ENCODE measurements around the gene GPRC5A.
A peak's percentile ranks its signal among the peaks of the same experiment; 100 is the strongest.

Gene GPRC5A

GRCh38 chr12:12917517-12917916, 26.2 kb downstream of the GPRC5A start:
- Mint-ChIP-seq H3K4me1 (peaks cover 10% of the 10 kb centered on the region), H3K9me3 (no peaks in the 10 kb centered on the region), H3K27ac (no peak overlapping the region), H3K4me3 (no peak overlapping the region), H3K27me3 (peaks cover 26% of the 10 kb centered on the region)
- DNase-seq (no peak), ATAC-seq (no peak)

GRCh38 chr12:12918781-12919389, 27.5 kb downstream of the GPRC5A start:
- peaks cover 10% of the 10 kb centered on the region for H3K4me1 Mint-ChIP-seq
- H3K9me3 Mint-ChIP-seq = no peaks in the 10 kb centered on the region
- peaks cover 26% of the 10 kb centered on the region for H3K27me3 Mint-ChIP-seq
- no peak for DNase-seq
- H3K4me3 Mint-ChIP-seq = no peak overlapping the region
- no peak overlapping the region for H3K27ac Mint-ChIP-seq
- no peak for ATAC-seq

GRCh38 chr12:12919666-12920435, 28.5 kb downstream of the GPRC5A start:
- Mint-ChIP-seq H3K27ac (no peak overlapping the region), H3K4me1 (peaks cover 10% of the 10 kb centered on the region), H3K27me3 (peaks cover 26% of the 10 kb centered on the region), H3K9me3 (no peaks in the 10 kb centered on the region), H3K4me3 (no peak overlapping the region)
- ATAC-seq (no peak), DNase-seq (no peak)

GRCh38 chr12:12922191-12922616, 30.8 kb downstream of the GPRC5A start:
- Mint-ChIP-seq H3K4me1 (no peaks in the 10 kb centered on the region), H3K27ac (no peak overlapping the region), H3K9me3 (no peaks in the 10 kb centered on the region), H3K4me3 (no peak overlapping the region), H3K27me3 (peaks cover 14% of the 10 kb centered on the region)
- ATAC-seq (no peak), DNase-seq (no peak)

DNA sequence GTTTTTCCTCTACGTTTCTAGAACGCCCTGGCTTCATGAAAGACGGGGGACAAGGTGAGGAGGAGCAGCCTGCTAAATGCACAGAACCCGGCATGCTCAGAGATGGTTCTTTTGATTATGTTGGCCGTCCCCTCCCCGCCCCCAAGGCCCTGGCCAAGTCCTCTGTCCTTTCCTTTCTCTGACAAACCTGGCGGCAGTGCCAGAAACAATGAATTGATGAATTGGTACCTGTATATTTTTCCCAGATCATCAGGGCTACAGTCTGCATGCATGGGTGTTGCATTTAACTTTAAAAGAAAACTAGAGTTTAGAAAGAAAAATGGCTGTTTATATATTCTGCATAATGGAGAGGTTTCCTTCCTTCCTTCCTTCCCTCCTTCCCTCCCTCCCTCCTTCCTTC, 31.6 kb downstream of the GPRC5A start:
- Mint-ChIP-seq H3K4me1 (no peaks in the 10 kb centered on the region), H3K4me3 (no peak overlapping the region), H3K27me3 (peaks cover 8% of the 10 kb centered on the region), H3K9me3 (no peaks in the 10 kb centered on the region), H3K27ac (no peak overlapping the region)
- DNase-seq (no peak), ATAC-seq (no peak)

DNA sequence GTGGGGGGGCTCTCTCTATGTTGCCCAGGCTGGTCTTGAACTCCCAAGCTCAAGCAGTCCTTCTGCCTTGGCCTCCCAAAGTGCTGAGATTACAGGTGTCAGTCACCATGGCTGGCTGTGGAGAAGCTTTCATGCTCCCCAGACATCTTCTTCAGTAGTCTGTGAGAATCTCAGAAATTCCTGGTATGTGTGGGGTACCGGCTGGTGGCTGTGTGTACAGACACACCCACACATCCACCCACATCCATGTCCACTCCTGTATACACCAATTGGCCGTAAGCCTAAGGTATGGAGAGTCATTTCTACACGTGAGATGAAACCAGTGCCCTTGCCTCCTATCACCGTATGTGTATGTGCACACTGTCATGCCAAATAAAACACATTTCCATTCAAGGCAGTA, 32.8 kb downstream of the GPRC5A start:
- Mint-ChIP-seq H3K4me3 (no peak overlapping the region), H3K27ac (no peak overlapping the region), H3K9me3 (no peaks in the 10 kb centered on the region), H3K27me3 (no peaks in the 10 kb centered on the region), H3K4me1 (no peaks in the 10 kb centered on the region)
- no peak for DNase-seq
- ATAC-seq = no peak

DNA sequence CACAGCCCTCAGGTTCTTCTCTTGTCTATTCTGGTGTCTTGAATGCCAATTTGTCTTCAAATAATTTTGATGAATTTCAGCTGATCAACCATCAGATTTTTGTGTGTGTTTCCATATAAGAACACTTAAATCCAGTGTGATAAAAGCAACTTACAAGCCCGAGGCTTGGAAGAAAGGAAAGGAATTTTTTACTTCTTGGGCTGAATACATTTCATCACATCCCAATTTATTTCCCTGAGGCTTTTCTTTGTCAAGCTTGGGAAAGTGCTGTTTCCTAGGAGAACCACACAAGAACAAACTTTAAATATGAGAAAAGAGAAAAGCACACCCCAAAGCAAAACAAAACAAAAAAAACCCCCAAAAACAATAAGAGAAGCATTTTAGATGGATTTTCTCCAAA, 34.0 kb downstream of the GPRC5A start:
- no peak overlapping the region for H3K4me3 Mint-ChIP-seq
- no peaks in the 10 kb centered on the region for H3K9me3 Mint-ChIP-seq
- H3K27ac Mint-ChIP-seq = no peak overlapping the region
- DNase-seq (no peak), ATAC-seq (no peak)
- H3K27me3 Mint-ChIP-seq = no peaks in the 10 kb centered on the region
- no peaks in the 10 kb centered on the region for H3K4me1 Mint-ChIP-seq

GRCh38 chr12:12926571-12927071, 35.3 kb downstream of the GPRC5A start:
- Mint-ChIP-seq H3K27ac (peak overlapping the region in 1 of 2 donors; percentile 3), H3K4me1 (no peaks in the 10 kb centered on the region), H3K9me3 (no peaks in the 10 kb centered on the region), H3K27me3 (no peaks in the 10 kb centered on the region), H3K4me3 (no peak overlapping the region)
- no peak for ATAC-seq
- DNase-seq = no peak

- peak; percentile 50 to 71 for DNase-seq
- H3K4me1 Mint-ChIP-seq = no peaks in the 10 kb centered on the region
- peak overlapping the region in 1 of 2 donors; percentile 86 for H3K27ac Mint-ChIP-seq
- H3K27me3 Mint-ChIP-seq = no peaks in the 10 kb centered on the region
- peak overlapping the region; percentile 8 to 40 for H3K4me3 Mint-ChIP-seq
- no peaks in the 10 kb centered on the region for H3K9me3 Mint-ChIP-seq
- ATAC-seq = peak; percentile 80
Measured at GRCh38 chr12:12927211-12928079, 36.1 kb downstream of the GPRC5A start.

DNA sequence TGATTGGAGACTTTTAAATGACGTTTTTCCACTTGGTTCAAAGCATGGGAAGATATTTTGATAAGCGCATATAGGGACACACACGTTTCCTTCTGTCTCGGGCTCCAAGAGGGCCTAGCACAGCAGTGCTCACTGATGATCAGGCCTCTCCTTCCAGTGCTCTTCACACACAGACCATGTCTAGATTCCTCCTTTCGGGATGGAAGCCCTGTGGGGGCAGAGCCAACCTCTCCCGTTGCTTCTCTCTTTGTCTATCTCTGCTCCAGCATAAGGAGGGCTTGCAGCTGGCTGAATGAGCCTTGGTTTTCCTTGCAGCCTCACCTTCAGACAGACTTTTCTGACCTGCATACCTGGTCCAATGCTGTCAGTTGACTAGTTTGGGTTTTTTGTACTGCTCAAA, 38.3 kb downstream of the GPRC5A start:
- Mint-ChIP-seq H3K4me3 (no peak overlapping the region), H3K9me3 (no peaks in the 10 kb centered on the region), H3K4me1 (no peaks in the 10 kb centered on the region), H3K27ac (peak overlapping the region in 1 of 2 donors; percentile 4), H3K27me3 (no peaks in the 10 kb centered on the region)
- DNase-seq = no peak
- no peak for ATAC-seq

- no peak for ATAC-seq
- Mint-ChIP-seq H3K9me3 (no peaks in the 10 kb centered on the region), H3K4me1 (no peaks in the 10 kb centered on the region), H3K27me3 (no peaks in the 10 kb centered on the region), H3K4me3 (no peak overlapping the region), H3K27ac (no peak overlapping the region)
- no peak for DNase-seq
Measured at GRCh38 chr12:12930633-12931219, 39.4 kb downstream of the GPRC5A start.

DNA sequence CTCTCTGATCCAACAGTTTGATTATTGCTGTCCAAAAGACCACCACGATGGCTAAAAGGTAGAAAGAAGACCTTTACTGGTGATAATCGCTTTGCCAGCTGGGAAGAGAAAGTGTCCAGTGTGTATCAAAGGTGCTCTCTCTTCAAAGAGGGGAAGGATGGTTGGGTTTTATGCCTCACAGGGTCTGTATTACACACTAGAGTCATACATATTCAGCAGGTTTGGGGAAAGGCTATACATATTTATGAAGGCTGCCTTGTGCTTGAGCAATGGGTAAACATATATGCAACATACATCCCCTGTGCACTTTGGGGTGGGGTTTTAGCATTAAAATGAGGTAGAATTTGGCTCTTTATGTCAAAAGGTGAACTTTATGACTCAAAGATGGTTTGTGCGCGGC, 42.4 kb downstream of the GPRC5A start:
- Mint-ChIP-seq H3K9me3 (no peaks in the 10 kb centered on the region), H3K27me3 (no peaks in the 10 kb centered on the region), H3K4me1 (no peaks in the 10 kb centered on the region), H3K27ac (no peak overlapping the region), H3K4me3 (no peak overlapping the region)
- no peak for ATAC-seq
- DNase-seq = no peak

DNA sequence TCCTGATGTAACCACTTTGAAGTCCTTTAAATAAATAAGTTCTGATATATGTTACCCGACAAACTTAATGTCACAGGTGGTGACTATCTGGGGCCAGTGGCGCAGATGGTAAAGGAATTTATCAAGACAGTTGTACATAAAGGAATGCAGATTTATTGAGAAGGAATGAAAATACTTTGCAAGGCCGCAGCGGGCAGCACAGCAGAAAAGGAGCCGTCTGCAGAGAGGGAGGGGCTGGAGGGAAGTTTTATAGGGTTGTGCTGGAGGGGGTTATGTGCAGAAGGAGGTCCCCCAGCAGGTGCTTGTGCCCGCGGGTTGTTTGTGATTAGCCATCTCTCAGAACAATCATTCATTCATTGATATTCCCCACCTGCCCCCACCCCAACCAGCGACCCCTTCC, 43.2 kb downstream of the GPRC5A start:
- Mint-ChIP-seq H3K9me3 (no peaks in the 10 kb centered on the region), H3K4me1 (no peaks in the 10 kb centered on the region), H3K4me3 (no peak overlapping the region), H3K27ac (no peak overlapping the region), H3K27me3 (no peaks in the 10 kb centered on the region)
- DNase-seq (no peak), ATAC-seq (no peak)

- H3K4me1 Mint-ChIP-seq = no peaks in the 10 kb centered on the region
- H3K4me3 Mint-ChIP-seq = no peak overlapping the region
- H3K27ac Mint-ChIP-seq = no peak overlapping the region
- H3K9me3 Mint-ChIP-seq = no peaks in the 10 kb centered on the region
- H3K27me3 Mint-ChIP-seq = no peaks in the 10 kb centered on the region
- ATAC-seq (no peak), DNase-seq (no peak)
Measured at GRCh38 chr12:12936983-12937491, 45.7 kb downstream of the GPRC5A start.

GRCh38 chr12:12938541-12938940, 47.2 kb downstream of the GPRC5A start:
- DNase-seq (no peak), ATAC-seq (no peak)
- Mint-ChIP-seq H3K9me3 (no peaks in the 10 kb centered on the region), H3K4me1 (no peaks in the 10 kb centered on the region), H3K27ac (no peak overlapping the region), H3K27me3 (no peaks in the 10 kb centered on the region), H3K4me3 (no peak overlapping the region)

Measured in stimulated activated naive CD8-positive, alpha-beta T cell treated with anti-CD3 and anti-CD28 coated beads, Interleukin-15, amount 100 ng/mL, for 72 hours (primary cell).